BJ (cell line): ENCODE data around the gene MTG2. TPM values are rescaled to one million over a fixed set of nuclear protein-coding genes. Genes with fewer than 3 reads are reported as not detected.

Experiments
- CTCF ChIA-PET: fragments of 350-600 bp; formaldehyde crosslinking; extraction: SDS; loops from one replicate; lab custom pipeline; 2021; ENCODE audit warnings: antibody characterized with exemption, inconsistent platforms; lab: Yijun Ruan, JAX
- POLR2A ChIA-PET: fragments of 300-600 bp; sonication (Branson Sonifier 250); formaldehyde crosslinking; extraction: SDS; loops from one replicate; lab custom pipeline; 2021; ENCODE audit warnings: antibody characterized with exemption; lab: Charles Lee
- DNase-seq: peaks from one replicate; pipeline ENCODE4 v3.0.0-alpha.2; 2011; ENCODE audit warnings: low read depth
- H3K27me3 ChIP-seq: 2 replicates; pipeline ENCODE4 v1.6.0; 2011; ENCODE audit warnings: low read length; ENCODE audit not compliant: control insufficient read depth, insufficient read depth
- H3K36me3 ChIP-seq: 2 replicates; pipeline ENCODE4 v1.5.1; 2011; ENCODE audit warnings: low read length; ENCODE audit not compliant: control insufficient read depth, insufficient read depth
- H3K4me3 ChIP-seq: 2 replicates; pipeline ENCODE4 v1.5.1; 2011; ENCODE audit warnings: low read depth, mild to moderate bottlenecking, control low read depth, low read length
- polyA plus RNA-seq: library from polyadenylated mRNA; depleted of rRNA; stranded (reverse); fragments of >200 nt; gene quantifications from 2 replicates; pipeline ENCODE4 v1.2.3, GENCODE V29; 2011
- TF ChIP-seq, protein P1 (sequence below): IDR thresholded peaks from 2 replicates; pipeline ENCODE4 v1.5.1; 2011; ENCODE audit warnings: low read depth, mild to moderate bottlenecking, control low read depth, inconsistent platforms, low read length, moderate library complexity; ENCODE audit not compliant: insufficient read depth

MTG2 gene
- polyA plus RNA-seq, 1 experiment: 19.3 TPM

DNA sequence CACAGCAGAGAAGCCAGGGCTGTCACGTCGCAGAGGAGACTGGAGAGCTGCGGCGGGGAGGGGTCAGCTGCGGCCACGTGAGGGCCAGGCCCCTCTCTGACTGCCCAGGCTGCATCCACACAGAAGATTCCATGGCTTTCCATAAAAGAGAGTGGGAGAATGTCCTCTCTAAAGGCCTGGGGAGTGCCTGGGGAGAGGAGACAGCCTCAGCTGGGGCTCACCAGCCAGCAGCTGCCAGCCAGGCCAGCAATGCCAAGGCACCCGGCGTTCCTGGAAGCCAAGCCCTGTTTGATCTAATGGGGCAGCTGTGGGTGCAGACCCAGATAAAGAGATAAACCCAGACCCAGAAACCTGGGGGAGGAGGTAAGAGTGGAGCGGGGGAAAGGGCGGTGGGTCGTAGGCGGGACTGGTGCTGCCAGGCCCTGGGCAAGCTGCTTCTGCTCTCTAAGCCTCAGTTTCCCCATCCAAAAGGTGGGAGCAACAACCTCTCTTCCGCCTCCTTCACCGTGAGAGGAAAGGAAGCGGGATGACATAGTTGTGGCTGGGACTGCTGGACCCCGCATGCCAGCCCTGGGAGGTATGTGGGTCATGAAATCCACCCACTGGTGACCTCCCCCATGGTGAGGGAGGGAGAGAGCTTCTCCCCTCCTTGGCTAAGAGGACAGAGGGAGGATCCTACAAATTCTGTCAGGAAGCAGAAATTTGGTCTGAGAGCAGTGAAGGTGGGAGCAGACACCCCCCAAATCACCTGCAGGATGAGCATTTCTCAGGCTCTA, 52.4 kb downstream of the MTG2 start:
- no peak for DNase-seq
- ChIA-PET CTCF (no interaction called here), POLR2A (no interaction called here)
- H3K36me3 ChIP-seq: no peaks in the 10 kb centered on the region
- TF ChIP-seq, protein P1, sequence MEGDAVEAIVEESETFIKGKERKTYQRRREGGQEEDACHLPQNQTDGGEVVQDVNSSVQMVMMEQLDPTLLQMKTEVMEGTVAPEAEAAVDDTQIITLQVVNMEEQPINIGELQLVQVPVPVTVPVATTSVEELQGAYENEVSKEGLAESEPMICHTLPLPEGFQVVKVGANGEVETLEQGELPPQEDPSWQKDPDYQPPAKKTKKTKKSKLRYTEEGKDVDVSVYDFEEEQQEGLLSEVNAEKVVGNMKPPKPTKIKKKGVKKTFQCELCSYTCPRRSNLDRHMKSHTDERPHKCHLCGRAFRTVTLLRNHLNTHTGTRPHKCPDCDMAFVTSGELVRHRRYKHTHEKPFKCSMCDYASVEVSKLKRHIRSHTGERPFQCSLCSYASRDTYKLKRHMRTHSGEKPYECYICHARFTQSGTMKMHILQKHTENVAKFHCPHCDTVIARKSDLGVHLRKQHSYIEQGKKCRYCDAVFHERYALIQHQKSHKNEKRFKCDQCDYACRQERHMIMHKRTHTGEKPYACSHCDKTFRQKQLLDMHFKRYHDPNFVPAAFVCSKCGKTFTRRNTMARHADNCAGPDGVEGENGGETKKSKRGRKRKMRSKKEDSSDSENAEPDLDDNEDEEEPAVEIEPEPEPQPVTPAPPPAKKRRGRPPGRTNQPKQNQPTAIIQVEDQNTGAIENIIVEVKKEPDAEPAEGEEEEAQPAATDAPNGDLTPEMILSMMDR: no peak
- no peak overlapping the region for H3K4me3 ChIP-seq
- H3K27me3 ChIP-seq: no peaks in the 10 kb centered on the region; the same call in 1 of the 2 replicates

DNA sequence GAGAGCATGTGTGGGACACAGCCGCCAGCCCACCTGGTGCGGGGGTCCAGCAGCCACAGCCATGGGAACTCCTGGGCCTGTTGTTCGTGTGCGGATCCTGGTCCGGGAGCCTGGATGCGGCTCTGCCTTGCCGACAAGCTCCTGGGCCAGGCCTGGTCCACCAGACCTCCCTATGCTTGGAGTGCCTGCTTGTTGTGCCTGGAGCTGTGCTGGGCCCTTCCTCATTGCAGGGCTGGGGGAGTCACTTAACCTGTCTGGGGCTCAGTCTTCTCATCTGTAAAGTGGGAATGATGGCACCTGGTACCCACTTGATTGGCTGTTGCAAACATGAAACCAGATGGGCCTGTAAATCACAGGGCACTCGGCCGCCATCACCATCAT, 52.9 kb downstream of the MTG2 start:
- POLR2A ChIA-PET: no interaction called here
- Histone ChIP-seq H3K36me3 (no peaks in the 10 kb centered on the region), H3K27me3 (no peaks in the 10 kb centered on the region; the same call in 1 of the 2 replicates), H3K4me3 (no peak overlapping the region)
- CTCF ChIA-PET: no interaction called here
- TF ChIP-seq, protein P1: no peak
- no peak for DNase-seq

GRCh38 chr20:62236200-62236599, 53.4 kb downstream of the MTG2 start:
- H3K36me3 ChIP-seq: no peaks in the 10 kb centered on the region
- TF ChIP-seq, protein P1: no peak

GRCh38 chr20:62236766-62237513, 54.1 kb downstream of the MTG2 start:
- Histone ChIP-seq H3K4me3 (no peak overlapping the region), H3K36me3 (peaks cover 1% of the 10 kb centered on the region; the same call in 1 of the 2 replicates), H3K27me3 (no peaks in the 10 kb centered on the region; the same call in 1 of the 2 replicates)
- DNase-seq: no peak
- ChIA-PET CTCF (no interaction called here), POLR2A (no interaction called here)
- TF ChIP-seq, protein P1: no peak

More at GRCh38 chr20:62236200-62236599, 53.4 kb downstream of the MTG2 start:
- DNase-seq: no peak
- H3K4me3 ChIP-seq: no peak overlapping the region
- CTCF ChIA-PET: interaction anchor here (0.5 kb wide), 1 partner anchor 31 kb away, joined by 3 read pairs; no protein-coding TSS in a partner anchor
- POLR2A ChIA-PET: no interaction called here
- H3K27me3 ChIP-seq: no peaks in the 10 kb centered on the region; the same call in 1 of the 2 replicates

DNA sequence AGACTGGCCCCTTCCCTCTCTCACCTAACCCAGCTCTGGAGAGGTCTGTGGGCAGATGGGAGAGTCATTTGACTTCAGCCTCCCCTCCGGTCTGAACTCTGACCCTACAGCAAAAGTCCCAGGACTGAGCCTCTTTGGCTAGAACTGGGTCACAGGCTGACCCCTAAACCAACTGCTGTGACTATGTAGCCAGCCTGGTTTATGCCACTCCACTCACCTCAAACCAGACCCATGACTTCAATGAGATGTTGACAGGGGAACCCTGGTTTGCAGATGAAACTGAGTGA, 54.6 kb downstream of the MTG2 start:
- Histone ChIP-seq H3K4me3 (no peak overlapping the region), H3K36me3 (peaks cover 1% of the 10 kb centered on the region), H3K27me3 (no peaks in the 10 kb centered on the region; the same call in 1 of the 2 replicates)
- DNase-seq: no peak
- POLR2A ChIA-PET: no interaction called here
- CTCF ChIA-PET: no interaction called here
- TF ChIP-seq, protein P1: no peak
